B cell (primary cell): Measurements from ENCODE around the gene UPB1. TPM values are rescaled to one million over a fixed set of nuclear protein-coding genes. Genes with fewer than 3 reads are reported as not detected.

Source experiments
- ATAC-seq: fragments of 200-7000 bp; cut with Tn5 transposase; one replicate; pipeline ENCODE4 v1.10.0; 2021; ENCODE audit warnings: low read depth, mild to moderate bottlenecking, moderate number of reproducible peaks, moderate library complexity
- CTCF ChIA-PET: fragments of 350-600 bp; sonication (Branson Sonifier 250); formaldehyde crosslinking; loops from one replicate; lab custom pipeline; 2021; ENCODE audit warnings: antibody characterized with exemption, inconsistent platforms; lab: Charles Lee
- POLR2A ChIA-PET: fragments of 350-600 bp; sonication (Branson Sonifier 250); formaldehyde crosslinking; loops from one replicate; lab custom pipeline; 2021; ENCODE audit warnings: antibody characterized with exemption; lab: Charles Lee
- DNase-seq: peaks from one replicate; pipeline ENCODE4 v3.0.0; 2013
- H2AFZ ChIP-seq: 2 replicates; pipeline ENCODE4 v1.6.1; 2012; ENCODE audit warnings: mild to moderate bottlenecking, low read depth, low read length; ENCODE audit not compliant: insufficient read depth, poor library complexity, severe bottlenecking
- H3K27ac ChIP-seq, 2 donors: 1 replicate in 1 of 2; 2 replicates in 1 of 2; pipeline ENCODE4 v1.5.1; 2012 to 2013; ENCODE audit warnings: low read length in 2 of 2, mild to moderate bottlenecking in 2 of 2, moderate library complexity in 1 of 2
- H3K27me3 ChIP-seq, 4 experiments: fragments of 200-600 bp in 1 of 4; sonication (generic) in 1 of 4; replicated peaks in 1 of 4; 1 replicate in 2 of 4; 2 replicates in 2 of 4; pipeline versions ENCODE4 v1.6.1 to v1.7.0; 2013 to 2016; ENCODE audit warnings: low read length in 3 of 4, mild to moderate bottlenecking in 2 of 4, mixed read lengths in 1 of 4, moderate library complexity in 1 of 4; ENCODE audit not compliant: insufficient read depth in 4 of 4, control insufficient read depth in 3 of 4; ENCODE audit errors: control extremely low read depth in 1 of 4
- H3K36me3 ChIP-seq, 2 experiments: replicated peaks in 1 of 2; 1 replicate in 1 of 2; 2 replicates in 1 of 2; pipeline versions ENCODE4 v1.6.1 to v1.7.1; 2013; ENCODE audit warnings: low read length in 1 of 2; ENCODE audit not compliant: insufficient read depth in 2 of 2, control insufficient read depth in 1 of 2; ENCODE audit errors: control extremely low read depth in 1 of 2, extremely low read depth in 1 of 2
- H3K4me1 ChIP-seq, 2 donors: fragments of 200-600 bp in 1 of 2; sonication (generic) in 1 of 2; 1 replicate in 1 of 2; 2 replicates in 1 of 2; pipeline versions ENCODE4 v1.5.1 to v1.6.1; 2013 to 2017; ENCODE audit warnings: low read length in 2 of 2; ENCODE audit not compliant: control insufficient read depth in 2 of 2, insufficient read depth in 2 of 2
- H3K4me2 ChIP-seq: replicated peaks from 2 replicates; pipeline ENCODE3; 2012; ENCODE audit warnings: mild to moderate bottlenecking, low read depth, low read length; ENCODE audit not compliant: poor library complexity, severe bottlenecking
- H3K4me3 ChIP-seq, 5 experiments: fragments of 200-600 bp in 1 of 5; sonication (generic) in 1 of 5; 1 replicate in 3 of 5; 2 replicates in 2 of 5; pipeline versions ENCODE4 v1.5.1 to v1.7.0; 2011 to 2016; ENCODE audit warnings: low read length in 4 of 5, mild to moderate bottlenecking in 4 of 5, low read depth in 2 of 5, control low read depth in 1 of 5, moderate library complexity in 1 of 5; ENCODE audit not compliant: insufficient read depth in 1 of 5; ENCODE audit errors: control extremely low read depth in 1 of 5, extremely low read depth in 1 of 5
- H3K79me2 ChIP-seq: fragments of 200-600 bp; sonication (generic); one replicate; pipeline ENCODE4 v1.6.0; 2016; ENCODE audit warnings: low read length; ENCODE audit not compliant: control insufficient read depth, insufficient read depth
- H3K9ac ChIP-seq: fragments of 200-600 bp; sonication (generic); 2 replicates; pipeline ENCODE4 v1.6.1; 2017; ENCODE audit warnings: mild to moderate bottlenecking, low read length, moderate library complexity
- H3K9me3 ChIP-seq, 3 donors: one replicate each; pipeline versions ENCODE4 v1.6.1 to v1.7.1; 2013; ENCODE audit warnings: low read length in 2 of 3; ENCODE audit not compliant: control insufficient read depth in 2 of 3, insufficient read depth in 1 of 3; ENCODE audit errors: control extremely low read depth in 1 of 3
- H4K20me1 ChIP-seq: 2 replicates; pipeline ENCODE4 v1.6.0; 2012; ENCODE audit warnings: mild to moderate bottlenecking, low read length; ENCODE audit not compliant: insufficient read depth, control insufficient read depth, poor library complexity, severe bottlenecking
- H3K27ac Mint-ChIP-seq: one replicate; pipeline ENCODE4 v1.8.0; 2021; ENCODE audit warnings: mixed read lengths
- H3K27me3 Mint-ChIP-seq: one replicate; pipeline ENCODE4 v1.8.0; 2021; ENCODE audit warnings: mixed read lengths
- H3K4me1 Mint-ChIP-seq: one replicate; pipeline ENCODE4 v1.8.0; 2021; ENCODE audit warnings: mixed read lengths
- H3K4me3 Mint-ChIP-seq: one replicate; pipeline ENCODE4 v1.8.0; 2021; ENCODE audit warnings: mixed read lengths
- H3K9me3 Mint-ChIP-seq: one replicate; pipeline ENCODE4 v1.8.0; 2022; ENCODE audit warnings: mixed read lengths; ENCODE audit not compliant: insufficient read depth
- CTCF ChIP-seq: fragments of 200-600 bp; IDR thresholded peaks from one replicate; pipeline ENCODE4 v1.8.0; 2022; ENCODE audit warnings: antibody characterized with exemption, mild to moderate bottlenecking
- EZH2 ChIP-seq: IDR thresholded peaks from 2 replicates; pipeline ENCODE4 v1.6.1; 2012; ENCODE audit warnings: borderline replicate concordance, low read depth, mild to moderate bottlenecking, moderate library complexity, low read length; ENCODE audit not compliant: insufficient read depth, poor library complexity, severe bottlenecking
- WGBS: methylation state at CpG from one replicate; pipeline ENCODE4 v1.1.5; 2013; ENCODE audit warnings: missing lambda C conversion rate; ENCODE audit not compliant: insufficient coverage; 5-methylcytosine and 5-hydroxymethylcytosine counted together
- intact Hi-C: fragments of 100-400 bp; cut with micrococcal nuclease; formaldehyde crosslinking; loops from one replicate; pipeline ENCODE4 v1.10.0; 2022
- polyA plus RNA-seq: library from polyadenylated mRNA; depleted of rRNA; stranded (reverse); fragments of >200 nt; gene quantifications from 2 replicates; pipeline ENCODE4 v1.2.3, GENCODE V29; 2012
- total RNA-seq, 2 donors: library from RNA; stranded (reverse); fragments of 120-200 nt in 1 of 2; gene quantifications; 1 replicate in 1 of 2; 2 replicates in 1 of 2; pipeline versions ENCODE4 v1.2.3 to v1.2.4, GENCODE V29; 2013 to 2022

The UPB1 gene
- total and polyA plus RNA-seq, 2 donors (not counting 1 experiment from before 2014, with no cell fraction given) = 1.2 to 4.0 TPM

GRCh38 chr22:24450610-24451009 is 44.5 kb upstream of the UPB1 start:
- Histone ChIP-seq H3K9ac (no peak overlapping the region), H3K79me2 (peaks cover 7% of the 10 kb centered on the region), H3K4me3 (no peak overlapping the region), H3K27ac (no peak overlapping the region), H3K9me3 (peaks cover 0 to 7% (median 1%) of the 10 kb centered on the region in 3 donors), H2AFZ (no peak overlapping the region), H3K4me1 (peaks cover 8 to 16% of the 10 kb centered on the region in 2 donors), H4K20me1 (no peaks in the 10 kb centered on the region), H3K27me3 (no peaks in the 10 kb centered on the region), H3K4me2 (peak overlapping the region; percentile 18), H3K36me3 (peaks cover 0 to 3% of the 10 kb centered on the region in 2 experiments)
- Mint-ChIP-seq H3K4me3 (peak overlapping the region; percentile 18), H3K27me3 (no peaks in the 10 kb centered on the region), H3K9me3 (no peaks in the 10 kb centered on the region), H3K27ac (no peak overlapping the region), H3K4me1 (peaks cover 28% of the 10 kb centered on the region)
- ChIA-PET POLR2A (no interaction called here), CTCF (interaction anchor here (0.9 to 1.3 kb wide), 2 partner anchors 13 to 23 kb away, joined by 4 read pairs; partner anchors contain the start of gene ADORA2A)
- intact Hi-C loops = no loop called here
- TF ChIP-seq CTCF = no peak
- no peak for TF ChIP-seq EZH2
- ATAC-seq (peak; percentile 28), DNase-seq (no peak)
- WGBS = 0% methylated on average over 1 of the region's 1 CpG

- TF ChIP-seq CTCF (no peak), EZH2 (no peak)
- ChIA-PET POLR2A (no interaction called here), CTCF (interaction anchor here (0.9 to 1.3 kb wide), 2 partner anchors 13 to 24 kb away, joined by 4 read pairs; partner anchors contain the start of gene ADORA2A)
- Histone ChIP-seq H3K36me3 (no peaks in the 10 kb centered on the region), H3K4me3 (no peak overlapping the region), H3K9ac (no peak overlapping the region), H3K27ac (no peak overlapping the region), H3K4me1 (peaks cover 8 to 16% of the 10 kb centered on the region in 2 donors), H3K4me2 (no peak overlapping the region), H2AFZ (no peak overlapping the region), H3K27me3 (no peaks in the 10 kb centered on the region), H3K79me2 (peaks cover 6% of the 10 kb centered on the region), H3K9me3 (peaks cover 0 to 7% (median 1%) of the 10 kb centered on the region in 3 donors), H4K20me1 (no peaks in the 10 kb centered on the region)
- Mint-ChIP-seq H3K4me3 (no peak overlapping the region), H3K4me1 (peaks cover 29% of the 10 kb centered on the region), H3K9me3 (no peaks in the 10 kb centered on the region), H3K27me3 (no peaks in the 10 kb centered on the region), H3K27ac (no peak overlapping the region)
- ATAC-seq = no peak
- intact Hi-C loops = no loop called here
- DNase-seq = no peak
Measured at GRCh38 chr22:24451162-24451561, 44.0 kb upstream of the UPB1 start.
